GM23248 (cell line): ENCODE results near the gene CASP4.

ENCODE experiments used
- EZH2 ChIP-seq: fragments of 200-600 bp; sonication (generic); IDR thresholded peaks from 2 replicates; pipeline ENCODE4 v1.6.1; 2018; ENCODE audit warnings: antibody characterized with exemption, mild to moderate bottlenecking; ENCODE audit not compliant: insufficient read depth, poor library complexity, severe bottlenecking
- EZH2phosphoT487 ChIP-seq: fragments of 200-600 bp; sonication (generic); IDR thresholded peaks from 2 replicates; pipeline ENCODE4 v1.6.1; 2018; ENCODE audit warnings: antibody characterized with exemption, moderate library complexity, mild to moderate bottlenecking, low read depth; ENCODE audit not compliant: insufficient read depth

GRCh38 chr11:104957280-104957679 lies 11.1 kb downstream of the CASP4 start:
- no peak for TF ChIP-seq EZH2
- TF ChIP-seq EZH2phosphoT487, result no peak
